Measurements from ENCODE around the gene RNF222.
A peak's percentile ranks its signal among the peaks of the same experiment; 100 is the strongest.

Gene RNF222

DNA sequence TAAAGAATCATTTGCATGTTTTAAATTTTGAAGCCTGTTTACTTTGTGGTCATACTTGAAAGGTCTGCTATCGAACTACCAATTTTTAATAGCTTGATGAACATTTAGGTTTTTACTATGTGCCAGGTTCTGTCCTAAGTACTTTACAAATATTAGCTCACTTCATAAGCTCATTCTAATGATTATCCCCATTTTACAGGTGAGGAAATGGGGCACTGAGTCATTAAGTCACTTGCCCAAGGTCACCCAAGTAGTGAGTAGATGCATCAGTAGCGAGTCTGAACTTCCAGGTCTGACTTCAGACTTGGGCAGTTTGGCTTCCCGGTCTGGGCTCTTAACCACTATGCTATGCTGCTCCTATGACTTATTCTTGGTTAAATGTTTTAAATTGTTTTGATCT, 42.1 kb upstream of the RNF222 start:
- H3K27ac ChIP-seq: no peak overlapping the region
- ChIA-PET CTCF (interaction anchor here (0.6 kb wide), 2 partner anchors 29 to 43 kb away, joined by 3 to 4 read pairs; no protein-coding TSS in a partner anchor), POLR2A (ENCODE audit: low non-redundant PET) (no interaction called here)
- TF ChIP-seq, protein P1, sequence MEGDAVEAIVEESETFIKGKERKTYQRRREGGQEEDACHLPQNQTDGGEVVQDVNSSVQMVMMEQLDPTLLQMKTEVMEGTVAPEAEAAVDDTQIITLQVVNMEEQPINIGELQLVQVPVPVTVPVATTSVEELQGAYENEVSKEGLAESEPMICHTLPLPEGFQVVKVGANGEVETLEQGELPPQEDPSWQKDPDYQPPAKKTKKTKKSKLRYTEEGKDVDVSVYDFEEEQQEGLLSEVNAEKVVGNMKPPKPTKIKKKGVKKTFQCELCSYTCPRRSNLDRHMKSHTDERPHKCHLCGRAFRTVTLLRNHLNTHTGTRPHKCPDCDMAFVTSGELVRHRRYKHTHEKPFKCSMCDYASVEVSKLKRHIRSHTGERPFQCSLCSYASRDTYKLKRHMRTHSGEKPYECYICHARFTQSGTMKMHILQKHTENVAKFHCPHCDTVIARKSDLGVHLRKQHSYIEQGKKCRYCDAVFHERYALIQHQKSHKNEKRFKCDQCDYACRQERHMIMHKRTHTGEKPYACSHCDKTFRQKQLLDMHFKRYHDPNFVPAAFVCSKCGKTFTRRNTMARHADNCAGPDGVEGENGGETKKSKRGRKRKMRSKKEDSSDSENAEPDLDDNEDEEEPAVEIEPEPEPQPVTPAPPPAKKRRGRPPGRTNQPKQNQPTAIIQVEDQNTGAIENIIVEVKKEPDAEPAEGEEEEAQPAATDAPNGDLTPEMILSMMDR (conservative IDR thresholded peaks at IDR 0.05; ENCODE audit: low read depth): no peak
- DNase-seq (ENCODE audit: low spot score): no peak

DNA sequence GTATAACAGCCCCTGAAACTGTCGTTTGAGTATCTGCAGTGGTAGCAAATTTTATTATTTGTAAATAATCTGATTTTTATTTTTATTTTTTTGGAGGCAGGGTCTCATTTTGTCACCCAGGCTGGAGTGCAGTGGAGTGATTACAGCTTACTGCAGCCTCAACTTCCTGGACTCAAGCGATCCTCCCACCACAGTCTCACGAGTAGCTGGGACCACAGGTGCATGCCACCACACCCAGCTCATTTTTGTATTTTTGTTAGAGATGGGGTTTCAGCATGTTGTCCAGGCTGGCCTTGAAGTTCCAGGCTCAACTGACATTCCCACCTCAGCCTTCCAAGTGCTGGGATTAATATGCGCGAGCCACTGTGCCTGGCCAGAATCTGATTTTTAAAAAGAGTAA, 40.8 kb upstream of the RNF222 start:
- TF ChIP-seq, protein P1 (conservative IDR thresholded peaks at IDR 0.05; ENCODE audit: low read depth): no peak
- ChIA-PET CTCF (interaction anchor here (0.6 kb wide), 1 partner anchor 283 kb away, joined by 3 read pairs; no protein-coding TSS in a partner anchor), POLR2A (ENCODE audit: low non-redundant PET) (interaction anchor here (0.6 kb wide), 1 partner anchor 55 kb away, joined by 4 read pairs; no protein-coding TSS in a partner anchor)

DNA sequence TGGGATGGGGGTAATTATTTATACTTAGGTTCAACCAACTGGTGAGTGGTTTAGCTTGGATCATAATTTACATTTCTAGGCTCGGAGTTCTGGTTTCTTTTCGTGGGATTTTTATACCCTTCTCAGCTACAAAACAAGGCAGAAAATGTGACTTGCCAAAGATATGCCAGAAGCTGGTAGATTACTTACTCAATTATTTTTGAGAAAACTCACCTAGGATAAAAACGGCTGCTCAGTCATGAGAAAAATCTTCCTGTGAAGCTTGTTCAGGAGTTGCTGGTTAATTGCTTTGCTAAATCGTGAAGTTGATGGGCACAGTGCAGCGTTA, 39.2 kb upstream of the RNF222 start:
- TF ChIP-seq, protein P1 (conservative IDR thresholded peaks at IDR 0.05; ENCODE audit: low read depth): no peak
- CTCF ChIA-PET: interaction anchor here (0.7 to 1.1 kb wide), 3 partner anchors 27 to 1214 kb away, joined by 3 read pairs; no protein-coding TSS in a partner anchor
- POLR2A ChIA-PET (ENCODE audit: low non-redundant PET): interaction anchor here (0.6 to 1.3 kb wide), 2 partner anchors 53 to 296 kb away, joined by 3 to 7 read pairs; no protein-coding TSS in a partner anchor
- no peak for DNase-seq (ENCODE audit: low spot score)
- H3K27ac ChIP-seq: no peak overlapping the region

More for the DNA sequence above, 40.8 kb upstream of the RNF222 start:
- no peak for DNase-seq (ENCODE audit: low spot score)
- H3K27ac ChIP-seq: no peak overlapping the region

DNA sequence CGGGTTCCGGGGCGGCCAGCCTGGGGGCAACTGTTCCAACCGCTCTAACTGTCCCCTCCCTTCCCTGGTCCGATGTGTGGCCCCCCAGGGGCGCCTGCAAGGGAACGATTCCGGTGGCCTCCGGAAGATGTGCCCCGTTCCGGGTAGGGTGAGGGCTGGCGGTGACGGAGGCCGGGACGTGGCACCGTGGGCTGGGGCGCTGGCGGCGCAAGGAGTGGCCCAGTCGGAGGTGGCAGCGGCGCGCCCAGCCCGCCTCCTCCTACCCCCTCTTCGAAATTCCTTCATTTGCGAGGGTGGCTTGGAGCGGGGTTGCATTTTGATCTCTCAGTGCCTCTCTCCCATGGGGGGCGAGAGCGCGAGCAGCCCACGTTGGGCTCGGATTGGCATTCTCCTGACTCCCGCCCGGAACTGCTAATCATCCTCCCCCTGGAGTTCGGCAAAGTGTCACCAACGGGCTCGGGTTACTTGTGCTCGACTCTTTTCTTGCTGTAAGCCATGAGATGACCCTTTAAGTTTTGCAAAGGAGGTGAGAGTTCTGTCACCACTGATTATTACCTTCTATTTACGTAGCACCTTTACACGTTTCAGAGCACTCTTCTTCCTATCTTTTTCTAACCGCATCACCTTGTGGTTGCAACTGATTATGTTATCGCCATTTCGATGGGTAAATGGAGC, 38.7 kb upstream of the RNF222 start:
- DNase-seq (ENCODE audit: low spot score): peak; percentile 67
- TF ChIP-seq, protein P1 (conservative IDR thresholded peaks at IDR 0.05; ENCODE audit: low read depth): no peak
- H3K27ac ChIP-seq: peak overlapping the region; percentile 92
- ChIA-PET POLR2A (ENCODE audit: low non-redundant PET) (interaction anchor here (1.0 to 1.3 kb wide), 3 partner anchors 51 to 53 kb away, joined by 3 to 10 read pairs (median 5); no protein-coding TSS in a partner anchor), CTCF (interaction anchor here (0.7 to 0.8 kb wide), 2 partner anchors 28 to 1215 kb away, joined by 3 read pairs; no protein-coding TSS in a partner anchor)

DNA sequence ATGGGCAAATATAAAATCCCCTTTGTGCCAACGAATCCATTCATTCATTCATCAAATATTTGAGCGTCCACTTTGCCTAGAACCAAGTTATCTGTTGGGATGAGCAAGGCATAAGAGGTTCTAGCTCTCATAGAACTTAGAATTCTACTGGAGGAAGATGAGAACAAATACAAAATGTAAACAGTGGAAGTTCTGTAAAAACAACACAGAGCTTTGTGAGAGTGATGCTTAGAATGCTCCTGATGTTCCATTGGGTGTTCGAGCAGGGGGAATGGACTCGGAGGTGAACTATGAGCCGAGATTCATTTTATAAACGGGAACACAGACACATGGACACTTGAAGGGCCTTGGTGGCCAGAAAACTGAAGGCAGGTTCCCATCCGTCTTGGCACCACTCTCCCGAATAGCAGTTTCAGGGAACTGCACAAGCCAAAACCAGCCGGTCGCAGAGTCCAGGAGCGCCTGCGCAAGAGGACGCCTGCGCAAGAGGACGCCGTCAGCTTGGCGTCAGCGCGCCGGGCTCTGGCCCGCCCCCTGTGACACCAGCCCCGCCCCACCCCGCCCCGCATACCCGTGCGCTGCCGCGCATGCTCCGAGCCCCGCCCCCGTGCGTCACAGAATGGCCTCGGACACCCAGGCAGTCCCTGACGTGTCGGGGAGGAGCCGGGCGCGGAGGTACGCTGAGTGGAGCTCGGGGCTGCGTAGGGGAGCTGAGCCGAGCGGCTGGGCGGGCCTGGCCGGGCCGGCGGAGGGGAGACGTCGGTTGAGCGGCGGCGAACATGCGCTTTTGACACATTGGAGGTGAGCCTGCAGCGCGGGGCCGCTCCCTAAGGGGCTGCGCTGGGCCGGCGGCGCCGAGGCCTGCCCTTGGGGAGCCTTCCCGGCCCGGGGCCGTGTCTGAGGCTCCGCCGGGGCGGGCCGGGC, 37.9 kb upstream of the RNF222 start, which contains the start of gene NDEL1:
Gene NDEL1 (plus strand): TSS at position 640 of the 924 bp plus-strand sequence. CDS start 8,388 bp downstream, outside the sequence.
- peak within 1 kb of the TSS; percentile 92 for H3K27ac ChIP-seq
- ChIA-PET CTCF (interaction anchor here (0.6 to 1.1 kb wide), 2 partner anchors 9 to 59 kb away, joined by 3 to 4 read pairs; partner anchors contain the start of gene KRABD2), POLR2A (ENCODE audit: low non-redundant PET) (interaction anchor here (1.0 to 1.2 kb wide), 3 partner anchors 17 to 52 kb away, joined by 3 to 10 read pairs (median 5); no protein-coding TSS in a partner anchor)
- peak; percentile 99 for DNase-seq (ENCODE audit: low spot score)
- TF ChIP-seq, protein P1 (conservative IDR thresholded peaks at IDR 0.05; ENCODE audit: low read depth): no peak

DNA sequence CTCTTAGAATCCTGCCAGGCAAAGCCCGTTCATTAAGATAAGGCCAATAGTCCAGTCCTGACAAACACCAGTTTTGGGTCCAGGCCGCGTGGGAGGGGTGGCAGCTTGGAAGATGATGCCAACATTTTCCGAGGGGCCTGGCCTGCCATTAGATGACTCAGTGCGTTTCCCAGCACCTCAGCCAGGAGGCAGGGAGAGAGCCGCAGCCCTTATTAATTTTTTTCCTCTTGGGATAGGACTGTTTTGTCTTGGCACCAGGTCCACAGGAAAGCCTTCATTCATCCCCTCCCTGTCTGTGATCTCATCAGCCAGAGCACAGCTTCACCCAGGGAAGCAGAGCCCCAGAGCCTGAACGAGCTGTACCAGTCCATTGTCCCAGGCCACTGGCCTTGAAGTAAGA, 33.3 kb upstream of the RNF222 start:
- CTCF ChIA-PET: interaction anchor here (0.6 kb wide), 2 partner anchors 39 to 1809 kb away, joined by 5 to 7 read pairs; no protein-coding TSS in a partner anchor
- DNase-seq (ENCODE audit: low spot score): peak; percentile 16
- peak overlapping the region; percentile 65 for H3K27ac ChIP-seq
- POLR2A ChIA-PET (ENCODE audit: low non-redundant PET): no interaction called here
- TF ChIP-seq, protein P1 (conservative IDR thresholded peaks at IDR 0.05; ENCODE audit: low read depth): no peak

Measured in RWPE1 (cell line).